GM21447 (cell line): Measurements from ENCODE around the gene ZFP57.

Source experiments
- ATAC-seq: cut with Tn5 transposase; IDR thresholded peaks from one replicate; pipeline ENCODE4 v1.9.1; 2021; ENCODE audit not compliant: unreplicated experiment

Gene ZFP57

DNA sequence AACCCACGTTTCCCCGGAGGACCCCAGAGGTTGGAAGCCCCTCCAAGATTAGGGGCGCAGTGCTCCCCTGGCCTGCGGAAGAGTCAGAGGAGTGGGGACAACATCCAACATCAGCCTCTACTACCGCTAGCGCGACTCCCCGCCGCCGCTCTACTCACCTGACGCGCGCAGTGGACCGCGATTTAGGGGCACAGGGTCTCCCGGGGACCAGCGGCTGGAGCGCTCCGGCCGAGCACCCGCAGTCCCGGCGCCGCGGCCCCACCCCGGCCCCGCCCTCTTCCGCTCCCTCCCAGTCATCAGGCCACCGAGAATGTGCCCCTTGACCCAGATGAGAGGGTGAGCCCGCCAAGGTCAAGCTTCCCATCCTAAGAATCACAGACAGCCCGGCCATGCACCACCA lies at the start of gene ZFP57:
Gene ZFP57, minus strand, starts transcription at position 249 of the 400 bp plus-strand sequence. CDS start 4,149 bp downstream, outside the sequence.
- ATAC-seq, result no peak

DNA sequence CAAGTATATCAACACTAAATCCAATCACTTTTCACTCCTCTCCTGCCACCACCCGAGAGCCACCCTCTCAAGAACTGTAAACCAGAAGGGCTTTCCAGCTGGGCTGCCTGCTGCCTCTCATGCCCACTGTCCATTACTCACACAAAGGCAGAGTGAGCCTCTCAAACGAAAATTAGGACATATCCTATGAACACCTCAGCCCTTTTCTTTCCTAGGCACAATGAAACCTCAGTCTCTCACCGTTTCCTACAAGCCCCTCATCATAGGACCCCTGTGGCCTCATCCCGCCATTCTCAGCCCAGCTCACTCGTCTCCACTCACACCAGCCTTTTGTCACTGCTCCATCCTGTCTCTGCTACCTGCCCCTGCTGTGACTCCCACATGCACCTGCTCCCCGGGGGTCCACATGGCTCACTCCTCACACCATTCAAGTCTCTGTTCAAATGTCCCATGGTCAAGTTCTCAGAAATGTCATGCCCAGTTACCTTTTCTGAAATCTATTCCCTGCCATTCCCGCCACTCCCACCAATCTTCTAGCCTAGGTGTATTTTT lies 49.7 kb upstream of the ZFP57 start:
- ATAC-seq, result no peak

DNA sequence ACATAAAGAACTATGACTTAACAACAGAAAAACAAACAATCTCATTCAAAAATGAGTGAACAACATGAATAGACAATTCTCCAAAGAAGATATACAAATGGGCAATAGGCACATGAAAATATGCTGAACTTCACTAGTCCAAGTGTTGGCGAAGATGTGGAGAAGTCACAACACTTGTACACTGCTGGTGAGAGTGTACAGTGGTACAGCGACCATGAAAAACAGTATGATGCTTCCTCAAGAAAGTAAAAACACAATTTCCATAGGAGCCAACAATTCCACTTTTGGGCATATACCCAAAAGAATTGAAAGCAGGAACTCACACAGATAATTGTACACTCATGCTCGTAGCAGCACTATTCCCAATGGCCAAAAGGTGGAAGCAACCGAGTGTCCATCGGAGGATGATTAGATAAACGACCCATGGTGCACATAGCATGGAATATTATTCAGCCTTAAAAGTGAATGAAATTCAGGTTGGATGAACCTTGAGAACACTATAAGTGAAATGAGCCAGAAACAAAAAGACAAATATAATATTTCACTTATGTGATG lies 48.9 kb upstream of the ZFP57 start:
- no peak for ATAC-seq

DNA sequence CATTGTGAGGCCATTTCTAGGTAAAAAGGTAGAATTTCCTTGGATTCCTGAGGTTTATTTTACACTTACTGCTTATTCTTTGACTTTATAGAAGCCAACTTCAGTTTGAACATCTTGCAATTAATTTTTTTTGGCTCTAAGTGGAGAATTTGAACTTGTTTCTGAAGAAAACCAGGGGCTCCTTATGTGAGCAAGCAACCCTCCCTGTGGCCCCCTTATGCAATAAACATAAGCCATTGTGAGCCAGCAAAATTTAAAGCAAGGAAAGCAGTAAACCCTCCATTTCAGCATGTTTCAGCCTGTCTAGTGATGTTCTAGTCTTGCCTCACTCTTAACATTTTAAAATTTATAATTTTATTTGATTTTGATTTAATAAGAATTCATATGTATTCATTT lies 47.9 kb upstream of the ZFP57 start:
- no peak for ATAC-seq

DNA sequence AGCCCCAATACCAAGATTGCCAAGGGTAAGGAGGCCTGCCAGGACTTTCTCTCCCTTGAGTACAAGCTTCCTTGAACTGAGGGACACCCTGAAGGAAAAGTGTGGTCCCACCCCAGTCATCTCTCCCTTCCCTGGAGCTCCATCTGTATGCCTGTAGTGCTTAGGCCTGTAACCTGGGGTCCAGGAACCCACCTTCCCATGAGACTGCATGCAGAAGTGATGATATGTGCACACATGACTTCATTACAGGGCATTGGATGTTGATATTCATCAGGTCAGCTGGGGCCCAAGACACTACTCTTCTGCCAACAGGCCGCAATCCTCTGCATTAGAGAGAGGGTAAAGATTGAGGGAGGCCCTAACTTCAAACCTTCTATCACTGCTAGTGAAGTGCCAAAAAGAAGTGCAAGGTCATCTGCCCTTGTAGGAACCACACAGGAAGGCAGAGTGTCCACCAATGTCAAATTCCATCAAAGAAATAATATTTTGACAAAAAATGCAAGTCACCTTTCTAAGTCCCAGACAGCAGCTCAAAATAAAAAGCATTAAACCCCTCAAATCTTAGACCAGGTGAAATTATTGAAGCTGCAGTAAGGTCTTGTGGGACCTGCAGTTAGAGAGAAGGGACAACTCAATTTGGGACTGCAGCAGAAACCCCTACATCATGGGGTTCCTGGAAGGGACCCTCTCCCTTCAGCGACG lies 47.4 kb upstream of the ZFP57 start:
- no peak for ATAC-seq

DNA sequence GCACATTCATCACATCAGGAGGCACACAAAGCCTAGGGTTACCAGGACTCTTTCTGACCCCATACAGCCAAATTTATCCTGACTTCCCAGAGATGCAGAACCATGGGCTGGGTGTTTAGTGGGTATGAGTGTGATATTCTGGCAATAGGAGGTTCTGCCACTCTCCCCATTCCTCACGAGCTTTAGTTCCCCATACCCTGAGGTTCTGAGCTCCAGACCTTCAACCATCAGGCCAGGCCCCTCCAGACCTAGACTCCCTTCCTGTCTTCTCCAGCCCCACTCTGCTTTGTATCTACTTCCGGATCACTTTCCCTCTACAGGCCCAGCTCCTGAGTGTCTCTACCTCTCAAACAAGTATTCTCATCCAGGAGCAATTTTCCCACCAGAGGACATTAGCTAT lies 46.7 kb upstream of the ZFP57 start:
- no peak for ATAC-seq

DNA sequence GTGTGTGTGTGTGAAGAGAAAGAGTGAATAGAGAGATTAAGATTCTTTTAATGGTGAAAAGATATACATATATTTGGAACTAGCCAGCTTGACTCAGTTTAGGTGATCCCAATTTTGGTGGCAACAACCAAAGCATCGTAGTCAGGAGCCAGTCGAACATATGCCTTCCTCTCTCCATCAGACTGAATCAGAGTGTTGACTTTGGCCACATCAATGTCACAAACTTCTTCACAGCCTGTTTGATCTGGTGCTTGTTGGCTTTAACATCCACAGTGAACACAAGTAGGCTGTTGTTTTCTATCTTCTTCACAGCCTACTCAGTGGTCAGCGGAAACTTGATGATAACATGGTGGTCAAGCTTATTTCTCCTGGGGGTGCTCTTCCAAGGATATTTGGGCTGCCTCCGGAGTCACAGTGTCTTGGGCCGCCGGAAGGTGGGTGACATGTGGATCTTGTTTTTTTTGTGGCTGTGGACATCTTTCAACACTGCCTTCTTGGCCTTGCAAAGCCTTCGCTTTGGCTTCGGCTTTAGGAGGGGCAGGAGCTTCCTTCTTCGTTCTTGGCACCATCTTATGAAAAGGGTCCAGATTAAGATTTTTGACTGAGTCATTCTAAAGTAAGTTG lies 45.7 kb upstream of the ZFP57 start:
- ATAC-seq, result no peak

DNA sequence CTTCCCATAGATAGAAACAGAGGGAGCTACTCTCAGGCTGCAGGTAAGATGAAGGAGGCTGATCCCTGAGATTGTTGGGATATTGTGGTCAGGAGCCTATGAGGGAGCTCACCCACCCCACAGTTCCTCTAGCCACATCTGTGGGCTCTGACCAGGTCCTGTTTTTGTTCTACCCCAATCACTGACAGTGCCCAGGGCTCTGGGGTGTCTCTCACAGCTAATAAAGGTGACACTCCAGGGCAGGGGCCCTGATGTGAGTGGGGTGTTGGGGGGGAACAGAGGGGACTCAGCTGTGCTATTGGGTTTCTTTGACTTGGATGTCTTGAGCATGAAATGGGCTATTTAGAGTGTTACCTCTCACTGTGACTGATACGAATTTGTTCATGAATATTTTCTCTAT lies 45.0 kb upstream of the ZFP57 start:
- ATAC-seq, result no peak

DNA sequence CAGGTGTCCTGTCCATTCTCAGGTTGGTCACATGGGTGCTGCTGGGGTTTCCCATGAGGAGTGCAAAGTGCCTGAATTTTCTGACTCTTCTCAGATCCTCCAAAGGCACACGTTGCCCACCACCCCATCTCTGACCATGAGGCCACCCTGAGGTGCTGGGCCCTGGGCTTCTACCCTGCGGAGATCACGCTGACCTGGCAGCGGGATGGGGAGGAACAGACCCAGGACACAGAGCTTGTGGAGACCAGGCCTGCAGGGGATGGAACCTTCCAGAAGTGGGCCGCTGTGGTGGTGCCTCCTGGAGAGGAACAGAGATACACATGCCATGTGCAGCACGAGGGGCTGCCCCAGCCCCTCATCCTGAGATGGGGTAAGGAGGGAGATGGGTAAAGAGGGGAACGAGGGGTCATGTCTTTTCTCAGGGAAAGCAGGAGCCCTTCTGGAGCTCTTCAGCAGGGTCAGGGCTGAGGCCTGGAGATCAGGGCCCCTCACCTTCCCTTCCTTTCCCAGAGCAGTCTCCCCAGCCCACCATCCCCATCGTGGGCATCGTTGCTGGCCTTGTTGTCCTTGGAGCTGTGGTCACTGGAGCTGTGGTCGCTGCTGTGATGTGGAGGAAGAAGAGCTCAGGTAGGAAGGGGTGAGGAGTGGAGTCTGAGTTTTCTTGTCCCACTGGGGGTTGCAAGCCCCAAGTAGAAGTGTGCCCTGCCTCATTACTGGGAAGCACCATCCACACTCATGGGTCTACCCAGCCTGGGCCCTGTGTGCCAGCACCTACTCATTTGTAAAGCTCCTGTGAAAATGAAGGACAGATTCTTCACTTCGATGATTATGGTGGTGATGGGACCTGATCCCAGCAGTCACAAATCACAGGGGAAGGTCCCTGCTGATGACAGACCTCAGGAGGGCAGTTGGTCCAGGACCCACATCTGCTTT lies 44.3 kb upstream of the ZFP57 start:
- ATAC-seq, result no peak

DNA sequence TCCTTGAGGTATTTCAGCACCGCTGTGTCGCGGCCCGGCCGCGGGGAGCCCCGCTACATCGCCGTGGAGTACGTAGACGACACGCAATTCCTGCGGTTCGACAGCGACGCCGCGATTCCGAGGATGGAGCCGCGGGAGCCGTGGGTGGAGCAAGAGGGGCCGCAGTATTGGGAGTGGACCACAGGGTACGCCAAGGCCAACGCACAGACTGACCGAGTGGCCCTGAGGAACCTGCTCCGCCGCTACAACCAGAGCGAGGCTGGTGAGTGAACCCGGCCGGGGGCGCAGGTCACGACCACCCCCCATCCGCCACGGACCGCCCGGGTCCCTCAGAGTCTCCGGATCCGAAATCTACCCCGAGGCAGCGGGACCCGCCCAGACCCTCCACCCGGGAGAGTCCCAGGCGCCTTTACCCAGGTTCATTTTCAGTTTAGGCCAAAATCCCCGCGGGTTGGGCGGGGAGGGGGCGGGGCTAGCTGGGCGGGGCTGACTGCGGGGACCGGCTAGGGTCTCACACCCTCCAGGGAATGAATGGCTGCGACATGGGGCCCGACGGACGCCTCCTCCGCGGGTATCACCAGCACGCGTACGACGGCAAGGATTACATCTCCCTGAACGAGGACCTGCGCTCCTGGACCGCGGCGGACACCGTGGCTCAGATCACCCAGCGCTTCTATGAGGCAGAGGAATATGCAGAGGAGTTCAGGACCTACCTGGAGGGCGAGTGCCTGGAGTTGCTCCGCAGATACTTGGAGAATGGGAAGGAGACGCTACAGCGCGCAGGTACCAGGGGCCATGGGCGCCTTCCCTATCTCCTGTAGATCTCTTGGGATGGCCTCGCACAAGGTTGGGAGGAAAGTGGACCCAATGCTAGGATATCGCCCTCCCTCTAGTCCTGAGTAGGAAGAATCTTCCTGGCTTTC lies 43.0 kb upstream of the ZFP57 start:
- ATAC-seq, result peak; percentile 49

DNA sequence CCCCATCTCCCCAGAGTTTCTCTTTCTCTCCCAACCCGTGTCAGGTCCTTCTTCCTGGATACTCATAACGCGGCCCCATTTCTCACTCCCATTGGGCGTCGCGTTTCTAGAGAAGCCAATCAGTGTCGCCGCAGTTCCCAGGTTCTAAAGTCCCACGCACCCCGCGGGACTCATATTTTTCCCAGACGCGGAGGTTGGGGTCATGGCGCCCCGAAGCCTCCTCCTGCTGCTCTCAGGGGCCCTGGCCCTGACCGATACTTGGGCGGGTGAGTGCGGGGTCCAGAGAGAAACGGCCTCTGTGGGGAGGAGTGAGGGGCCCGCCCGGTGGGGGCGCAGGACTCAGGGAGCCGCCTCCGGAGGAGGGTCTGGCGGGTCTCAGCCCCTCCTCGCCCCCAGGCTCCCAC lies 42.3 kb upstream of the ZFP57 start, which contains the start of gene HLA-F:
Gene HLA-F, plus strand, starts transcription at position 173 of the 404 bp plus-strand sequence. Its CDS starts 30 bp downstream, at position 203.
- ATAC-seq, result peak; percentile 90

DNA sequence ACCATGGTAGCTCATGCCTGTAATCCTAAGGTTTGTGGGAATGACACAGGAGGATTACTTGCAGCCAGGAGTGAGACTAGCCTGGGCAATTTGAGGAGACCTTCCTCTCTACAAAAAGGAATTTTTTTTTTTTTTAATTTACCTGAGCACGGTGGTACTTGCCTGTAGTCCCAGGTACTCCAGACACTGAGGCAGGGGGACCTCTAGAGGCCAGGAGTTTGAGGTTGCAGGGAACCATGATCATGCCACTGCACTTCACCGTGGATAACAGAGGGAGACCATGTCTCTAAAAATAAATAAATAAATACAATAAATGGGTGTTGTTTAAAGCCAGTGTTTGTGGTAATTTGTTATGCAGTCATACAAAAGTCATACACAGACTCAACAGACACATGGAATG lies 39.9 kb upstream of the ZFP57 start:
- ATAC-seq, result no peak

DNA sequence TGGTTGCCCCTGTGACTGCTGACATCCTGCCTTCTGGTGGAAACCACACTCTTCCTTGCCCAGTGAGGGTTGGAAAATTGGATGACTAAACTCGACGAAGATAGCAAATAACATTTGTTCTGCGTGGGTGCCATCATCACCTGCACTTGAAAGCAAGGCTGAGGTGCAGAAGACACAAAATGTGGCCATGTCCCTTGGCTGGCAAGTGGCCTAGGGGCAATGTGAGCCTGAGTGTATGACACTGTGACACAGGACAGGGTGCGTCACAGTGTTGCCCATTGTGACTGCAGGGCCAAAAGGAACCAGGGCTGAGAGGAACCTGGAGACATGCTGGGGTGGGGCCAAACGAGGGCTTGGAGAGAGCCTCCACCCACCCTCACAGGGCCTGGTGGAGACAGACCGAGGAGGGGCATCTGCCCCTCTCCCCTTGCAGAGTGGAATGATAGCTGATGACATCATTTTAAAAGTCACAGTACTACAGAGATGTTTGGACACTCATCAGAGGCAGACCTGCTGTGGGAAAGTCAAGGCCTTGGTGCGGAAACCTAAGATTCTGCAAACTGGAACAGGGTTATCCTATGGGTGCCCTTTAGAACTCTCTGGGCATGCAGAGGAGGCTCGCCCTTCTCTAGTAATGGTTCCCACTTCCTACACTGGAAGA lies 29.5 kb upstream of the ZFP57 start:
- ATAC-seq, result no peak

DNA sequence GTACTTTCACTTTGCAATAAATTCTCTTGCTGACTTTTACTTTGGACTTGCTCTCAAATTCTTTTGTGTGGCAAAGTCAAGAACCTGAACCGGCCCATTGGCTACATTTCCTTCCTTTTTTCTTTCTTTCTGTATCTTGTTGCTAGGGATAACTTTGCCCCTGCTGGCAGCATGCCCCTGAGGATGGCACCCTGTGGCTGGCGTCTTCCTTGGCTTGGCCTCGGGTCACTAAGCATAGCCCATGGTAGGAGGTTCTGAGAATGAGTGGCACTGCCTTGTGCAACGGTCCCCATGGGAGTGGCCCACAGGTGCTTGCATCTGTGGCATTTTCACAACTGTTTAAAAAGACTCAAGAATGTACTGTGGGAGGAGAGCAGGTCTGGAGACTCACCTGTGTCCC lies 28.2 kb upstream of the ZFP57 start:
- ATAC-seq, result peak; percentile 39

DNA sequence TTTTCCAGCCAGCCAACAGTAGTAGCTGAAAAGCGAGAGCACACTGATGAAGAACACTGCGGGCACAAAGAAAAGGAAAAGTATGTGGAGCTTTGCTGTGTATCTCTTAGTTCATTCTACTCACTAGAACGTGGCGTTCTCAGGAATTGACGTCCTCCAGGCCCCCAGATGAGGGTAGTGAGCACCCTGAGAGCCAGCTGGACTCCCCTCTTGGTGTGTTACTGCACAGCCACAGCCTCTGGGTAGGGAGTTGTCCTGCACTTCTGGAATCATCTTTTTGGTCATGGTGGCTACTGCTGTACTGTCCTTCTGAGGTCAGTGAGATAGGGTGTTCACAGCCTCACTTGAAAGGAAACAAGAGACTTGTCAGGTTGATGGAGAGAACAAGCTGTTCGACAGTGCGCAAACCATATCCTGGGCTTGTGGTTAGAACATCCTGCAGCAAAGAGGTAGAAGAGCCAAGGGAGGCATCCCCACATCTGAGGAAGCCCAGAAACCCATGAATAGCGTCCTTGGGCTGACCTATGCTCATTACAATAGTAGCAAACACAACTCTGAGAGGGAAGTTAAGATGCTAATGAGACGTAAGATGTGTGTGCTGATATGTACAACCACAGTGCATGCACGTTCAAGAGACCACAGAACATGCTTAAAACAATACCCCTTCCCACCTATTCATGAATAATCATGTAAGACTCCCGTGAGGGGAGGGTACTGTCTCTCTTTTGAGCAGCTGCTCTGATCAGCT lies 27.7 kb upstream of the ZFP57 start:
- peak; percentile 52 for ATAC-seq

DNA sequence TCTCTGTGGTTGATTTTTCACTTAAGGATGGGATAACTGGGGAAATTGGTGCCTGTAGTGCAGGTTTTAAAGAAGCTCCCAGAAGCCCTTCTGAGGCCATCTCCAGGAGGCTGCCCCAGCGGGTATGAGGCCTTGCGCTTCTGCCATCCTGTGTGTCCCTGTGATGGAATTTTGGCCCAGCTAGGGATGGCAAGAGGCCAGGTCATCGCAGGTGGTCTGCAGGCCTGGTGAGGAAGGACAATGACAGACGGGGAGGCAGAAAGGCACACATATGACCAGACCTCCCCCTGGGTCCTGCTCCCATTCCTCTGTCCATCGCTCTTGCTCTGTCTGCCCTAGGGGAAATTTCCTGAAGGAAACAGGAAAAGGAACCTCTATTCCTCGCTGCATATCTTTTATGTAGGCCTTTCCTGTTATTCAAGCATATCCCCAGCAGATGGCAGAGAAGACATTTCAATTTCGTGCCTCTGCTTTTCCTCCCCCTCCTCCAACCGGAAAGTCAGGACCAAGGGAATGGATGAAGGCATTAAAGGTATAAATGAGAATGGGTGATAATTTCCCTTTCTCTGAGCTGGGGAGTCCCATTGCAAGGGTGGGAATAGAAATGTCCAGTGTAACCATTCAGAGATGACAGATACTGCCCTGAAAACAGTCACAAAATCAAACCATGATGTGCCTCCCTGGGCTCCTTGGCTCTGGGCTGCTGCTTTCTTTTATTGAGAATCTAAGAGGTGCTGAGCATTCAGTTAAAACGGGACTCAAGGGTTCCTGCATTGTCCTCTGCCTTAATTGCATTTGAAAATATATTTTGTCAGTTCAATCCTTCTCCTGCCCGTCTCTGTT lies 24.7 kb upstream of the ZFP57 start:
- ATAC-seq, result no peak

DNA sequence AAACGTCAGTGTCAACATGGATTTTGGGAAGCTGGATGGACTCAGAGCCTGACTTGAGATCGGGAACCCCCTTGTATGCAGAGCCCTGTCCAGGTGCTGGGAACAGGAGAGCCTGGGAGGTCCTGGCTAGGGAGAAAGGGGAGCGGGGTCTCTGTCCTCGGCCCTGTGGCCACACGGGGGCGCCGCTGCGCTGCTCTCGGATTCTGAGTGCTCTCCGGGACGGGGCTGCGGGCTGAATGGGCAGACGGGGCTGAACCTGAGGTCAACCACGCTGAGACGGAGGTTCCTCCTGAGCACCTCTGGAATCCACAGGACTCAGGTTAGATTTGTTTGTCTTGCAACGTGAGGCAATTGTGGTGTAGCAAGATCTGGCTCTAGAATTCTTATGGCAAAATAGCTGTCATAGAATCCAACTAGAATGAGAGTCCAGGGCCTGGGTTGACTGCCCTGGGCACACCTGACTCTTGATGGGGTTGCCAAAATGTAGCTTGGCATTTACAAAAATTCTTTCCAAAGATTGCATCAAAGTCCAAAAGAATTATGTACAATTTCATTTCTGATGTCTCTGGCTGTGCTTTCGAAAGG lies 21.7 kb upstream of the ZFP57 start:
- ATAC-seq, result no peak
